Thoracic aorta (tissue), 2 donors: Measurements from ENCODE around the gene LILRB5. TPM values are rescaled to one million over a fixed set of nuclear protein-coding genes. Genes with fewer than 3 reads are reported as not detected.
"Not testable (repeated sequence)": the region's sequence is repeated elsewhere in the genome, so short reads cannot be mapped to it uniquely, and the experiment has no call there.

Source experiments
- ATAC-seq: fragments of 150-250 bp; one replicate; pipeline ENCODE4 v1.8.0; 2017; ENCODE audit warnings: low read depth; ENCODE audit not compliant: insufficient number of reproducible peaks, low FRiP score
- DNase-seq: peaks from one replicate; pipeline ENCODE4 v3.0.0-alpha.2; 2020; ENCODE audit warnings: low spot score
- H3K27ac ChIP-seq, 2 donors: fragments of 200-600 bp; sonication (generic); 1 replicate in 1 of 2; 2 replicates in 1 of 2; pipeline ENCODE4 v1.5.1; 2016; ENCODE audit warnings: mild to moderate bottlenecking in 2 of 2, moderate library complexity in 2 of 2
- H3K27me3 ChIP-seq: fragments of 200-600 bp; sonication (generic); replicated peaks from 2 replicates; pipeline ENCODE4 v1.6.0; 2016; ENCODE audit warnings: mild to moderate bottlenecking; ENCODE audit not compliant: insufficient read depth
- H3K36me3 ChIP-seq: fragments of 200-600 bp; sonication (generic); one replicate; pipeline ENCODE4 v1.5.1; 2016
- H3K4me1 ChIP-seq, 2 donors: fragments of 200-600 bp; sonication (generic); 1 replicate in 1 of 2; 2 replicates in 1 of 2; pipeline versions ENCODE4 v1.5.1 to v1.6.0; 2016; ENCODE audit warnings: low read depth in 2 of 2, mild to moderate bottlenecking in 1 of 2; ENCODE audit not compliant: control insufficient read depth in 1 of 2
- H3K4me3 ChIP-seq: fragments of 200-600 bp; sonication (generic); 2 replicates; pipeline ENCODE4 v1.5.1; 2016; ENCODE audit warnings: mild to moderate bottlenecking
- H3K9me3 ChIP-seq: fragments of 200-600 bp; sonication (generic); 2 replicates; pipeline ENCODE4 v1.5.1; 2016
- CTCF ChIP-seq: fragments of 200-600 bp; sonication (generic); IDR thresholded peaks from one replicate; pipeline ENCODE4 v1.5.1; 2019; ENCODE audit warnings: antibody characterized with exemption
- total RNA-seq, 2 donors: library from RNA; depleted of rRNA; stranded (reverse); fragments of >200 nt; gene quantifications; one replicate each; pipeline versions ENCODE4 v1.1.0 to v1.2.3, GENCODE V29; 2016

Gene LILRB5
- total RNA-seq, 2 donors from 2014 or later, result 17.6 to 60.4 TPM

GRCh38 chr19:54221947-54222346 is 35.1 kb downstream of the LILRB5 start:
- H3K27me3 ChIP-seq, H3K4me3 ChIP-seq, H3K27ac ChIP-seq, DNase-seq, H3K9me3 ChIP-seq, ATAC-seq, H3K4me1 ChIP-seq, H3K36me3 ChIP-seq: not testable (repeated sequence)

GRCh38 chr19:54219702-54220101 is 37.4 kb downstream of the LILRB5 start:
- H3K27ac ChIP-seq, H3K36me3 ChIP-seq, ATAC-seq, H3K9me3 ChIP-seq, DNase-seq, H3K4me3 ChIP-seq, H3K27me3 ChIP-seq, H3K4me1 ChIP-seq: not testable (repeated sequence)

- H3K27ac ChIP-seq, result no peak overlapping the region
- TF ChIP-seq CTCF, result no peak
- H3K4me1 ChIP-seq, result no peaks in the 10 kb centered on the region
- ATAC-seq (no peak), DNase-seq (no peak)
- no peaks in the 10 kb centered on the region for H3K27me3 ChIP-seq
- H3K36me3 ChIP-seq, result no peaks in the 10 kb centered on the region
- H3K4me3 ChIP-seq, result no peak overlapping the region
- no peaks in the 10 kb centered on the region for H3K9me3 ChIP-seq
Measured at GRCh38 chr19:54218960-54219661, 38.0 kb downstream of the LILRB5 start.

- H3K4me1 ChIP-seq, result no peaks in the 10 kb centered on the region
- TF ChIP-seq CTCF, result no peak
- ATAC-seq (no peak), DNase-seq (no peak)
- H3K36me3 ChIP-seq, result no peaks in the 10 kb centered on the region
- H3K4me3 ChIP-seq, result no peak overlapping the region
- H3K9me3 ChIP-seq, result no peaks in the 10 kb centered on the region
- H3K27ac ChIP-seq, result no peak overlapping the region
- H3K27me3 ChIP-seq, result no peaks in the 10 kb centered on the region
Measured at GRCh38 chr19:54218259-54218658, 38.8 kb downstream of the LILRB5 start.

GRCh38 chr19:54217517-54218247 is 39.4 kb downstream of the LILRB5 start:
- H3K4me3 ChIP-seq, ATAC-seq, H3K36me3 ChIP-seq, H3K9me3 ChIP-seq, H3K4me1 ChIP-seq, DNase-seq, H3K27ac ChIP-seq, H3K27me3 ChIP-seq: not testable (repeated sequence)

- ATAC-seq, result no peak
- Histone ChIP-seq H3K4me3 (no peak overlapping the region), H3K27ac (no peak overlapping the region), H3K4me1 (no peaks in the 10 kb centered on the region), H3K36me3 (no peaks in the 10 kb centered on the region), H3K27me3 (no peaks in the 10 kb centered on the region), H3K9me3 (no peaks in the 10 kb centered on the region)
- DNase-seq, result no peak
- no peak for TF ChIP-seq CTCF
Measured at GRCh38 chr19:54216869-54217268, 40.2 kb downstream of the LILRB5 start.

GRCh38 chr19:54214734-54215133 is 42.3 kb downstream of the LILRB5 start:
- H3K36me3 ChIP-seq, H3K27ac ChIP-seq, ATAC-seq, H3K9me3 ChIP-seq, DNase-seq, H3K4me3 ChIP-seq, H3K4me1 ChIP-seq, H3K27me3 ChIP-seq: not testable (repeated sequence)

- peaks cover 6 to 10% of the 10 kb centered on the region in 2 donors for H3K4me1 ChIP-seq
- H3K27me3 ChIP-seq, H3K36me3 ChIP-seq, H3K27ac ChIP-seq, DNase-seq, ATAC-seq, H3K4me3 ChIP-seq, H3K9me3 ChIP-seq: not testable (repeated sequence)
Measured at GRCh38 chr19:54214217-54214616, 42.9 kb downstream of the LILRB5 start.
